GM21717 (cell line): ENCODE measurements around the gene REEP1.

Experiments
- ATAC-seq: cut with Tn5 transposase; IDR thresholded peaks from one replicate; pipeline ENCODE4 v1.9.1; 2021; ENCODE audit warnings: mild to moderate bottlenecking, moderate library complexity; ENCODE audit not compliant: unreplicated experiment

Gene REEP1

DNA sequence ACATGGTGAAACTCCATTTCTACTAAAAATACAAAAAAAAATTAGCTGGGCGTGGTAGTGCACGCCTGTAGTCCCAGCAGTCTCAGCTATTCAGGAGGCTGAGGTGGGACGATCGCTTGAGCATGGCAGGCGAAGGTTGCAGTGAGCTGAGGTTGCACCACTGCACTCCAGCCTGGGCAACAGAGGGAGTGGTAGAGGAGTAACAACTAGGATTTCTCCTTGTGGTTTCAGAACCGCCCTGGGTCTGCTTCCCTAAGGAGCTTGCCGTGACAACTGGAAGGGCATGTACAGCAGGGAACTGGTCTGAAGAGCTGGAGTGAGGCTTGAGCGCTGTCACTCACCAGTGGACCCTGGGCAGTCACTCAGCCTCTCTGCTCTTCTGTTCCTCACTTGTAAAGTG, 29.1 kb downstream of the REEP1 start:
- ATAC-seq: no peak

DNA sequence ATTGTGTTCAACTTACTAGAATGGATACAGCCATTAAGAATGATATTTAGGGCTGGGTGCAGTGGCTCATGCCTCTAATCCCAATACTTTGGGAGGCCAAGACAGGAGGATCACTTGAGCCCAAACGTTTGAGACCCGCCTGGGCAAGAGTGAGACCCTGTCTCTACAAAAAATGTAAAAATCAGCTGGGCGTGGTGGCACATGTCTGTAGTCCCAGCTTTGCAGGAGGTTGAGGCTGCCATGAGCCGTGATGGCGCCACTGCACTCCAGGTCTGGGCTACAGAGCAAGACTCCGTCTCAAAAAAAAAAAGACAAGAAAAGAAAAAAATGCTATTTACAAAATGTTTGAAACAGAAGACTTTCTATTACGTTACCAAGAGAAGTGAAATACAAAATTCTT, 30.0 kb downstream of the REEP1 start:
- no peak for ATAC-seq

DNA sequence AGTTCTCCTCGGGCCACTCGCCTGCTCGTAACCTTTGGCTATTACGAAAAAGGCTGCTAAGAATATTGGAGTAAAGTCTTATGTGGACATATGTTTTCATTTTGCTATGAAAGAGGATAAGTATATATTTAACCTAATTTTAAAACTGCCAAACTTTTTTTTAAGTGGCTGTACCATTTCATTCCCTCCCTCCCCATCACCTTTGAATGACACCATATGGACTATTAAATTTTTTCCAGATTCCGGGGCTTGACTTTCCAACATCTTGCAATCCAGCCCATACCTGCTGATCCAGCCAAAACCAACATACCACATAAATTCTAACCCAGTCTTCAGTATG, 31.5 kb downstream of the REEP1 start:
- no peak for ATAC-seq

DNA sequence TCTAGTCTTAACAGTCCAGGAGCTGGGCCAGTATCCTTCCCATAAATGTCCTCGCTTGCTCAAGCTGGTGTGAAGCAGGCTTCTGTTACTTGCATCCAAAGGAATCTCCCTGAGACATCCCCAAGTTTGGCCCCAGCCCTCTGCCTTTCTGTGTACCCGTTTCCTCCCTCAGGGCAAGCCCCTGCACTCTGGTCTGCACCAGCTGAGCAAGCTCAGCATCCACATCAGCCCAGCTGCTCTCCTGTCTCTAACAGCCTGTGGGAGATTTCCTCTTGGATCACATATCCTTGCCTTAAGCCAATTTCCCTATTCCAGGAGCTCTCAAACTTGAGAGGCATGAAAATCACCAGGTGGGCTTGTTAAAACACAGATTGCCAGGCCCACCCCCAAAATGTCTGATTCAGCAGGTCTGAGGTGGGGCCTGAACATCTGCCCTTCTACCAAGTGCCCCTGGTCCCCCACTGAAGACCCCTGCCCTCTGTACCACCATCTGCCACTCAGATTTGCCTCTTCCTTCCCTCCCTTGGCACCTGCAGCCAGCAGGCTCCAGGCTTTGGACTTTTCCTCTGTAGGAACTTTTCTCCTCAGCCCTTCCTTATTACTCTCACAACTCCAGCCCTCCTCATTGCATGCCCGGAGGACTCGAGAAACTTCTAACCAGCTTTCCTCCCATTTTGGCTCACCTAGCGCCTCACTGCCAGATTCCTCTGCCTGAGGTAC, 32.1 kb downstream of the REEP1 start:
- ATAC-seq: no peak

DNA sequence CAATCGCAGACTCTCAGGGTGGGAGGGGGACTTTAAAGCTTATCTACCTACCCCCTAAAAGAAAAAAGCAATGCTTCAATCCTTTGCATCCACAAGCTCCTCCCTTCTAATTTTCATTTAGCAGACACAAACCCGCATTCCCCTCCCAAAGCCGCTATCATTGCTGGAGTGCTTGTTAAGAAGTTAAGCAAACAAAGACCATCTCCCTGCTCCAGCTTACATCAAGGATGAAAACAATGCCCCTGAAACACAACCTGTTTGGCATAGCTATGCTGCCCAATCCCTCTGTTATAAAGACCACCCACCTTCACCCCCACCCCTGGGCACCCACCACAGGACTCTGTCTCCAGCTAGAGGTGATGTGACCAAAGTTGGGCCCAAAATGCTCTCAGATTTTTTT, 33.0 kb downstream of the REEP1 start:
- no peak for ATAC-seq

DNA sequence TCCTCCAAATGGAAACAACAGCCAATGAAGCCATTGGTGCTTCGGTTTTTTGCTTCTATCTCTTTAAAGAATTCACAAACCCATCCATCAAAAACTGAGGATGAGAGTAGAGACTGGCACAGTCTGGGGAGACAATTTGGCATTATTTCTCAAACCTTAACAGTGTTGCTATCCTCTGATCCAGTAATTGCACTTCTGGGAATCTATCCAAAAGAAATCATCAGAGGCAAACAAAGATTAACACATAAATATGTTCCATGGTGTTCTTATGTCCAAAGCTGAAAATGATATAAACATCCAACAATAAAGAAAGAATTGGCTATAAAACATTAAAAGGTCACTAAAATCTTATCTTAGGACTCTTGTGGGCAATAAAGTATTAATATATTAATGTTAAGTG, 35.1 kb downstream of the REEP1 start:
- ATAC-seq: no peak

DNA sequence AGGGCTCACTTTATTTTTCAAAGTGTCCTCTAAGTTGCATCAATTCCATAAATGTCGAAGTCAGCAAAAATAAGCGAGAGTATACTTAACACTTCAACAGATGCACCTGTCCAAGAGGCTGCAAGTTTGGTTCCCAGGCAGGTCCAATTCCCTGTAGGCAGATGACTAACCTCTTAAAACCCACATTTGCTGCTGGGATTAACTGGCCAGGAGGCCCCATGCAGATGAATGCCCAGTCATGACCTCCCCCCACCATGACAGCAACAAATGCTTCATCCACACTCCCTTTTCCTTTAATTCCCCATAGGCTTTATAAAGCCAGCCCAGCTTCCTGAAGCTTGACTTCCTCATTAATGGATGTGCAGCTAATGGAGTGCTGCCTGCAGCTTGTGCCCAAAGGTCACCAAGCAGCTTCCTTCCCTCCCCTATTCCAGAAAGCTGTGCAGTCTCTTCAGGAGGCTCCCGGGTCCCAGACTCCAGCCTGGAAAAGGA, 35.7 kb downstream of the REEP1 start:
- no peak for ATAC-seq

DNA sequence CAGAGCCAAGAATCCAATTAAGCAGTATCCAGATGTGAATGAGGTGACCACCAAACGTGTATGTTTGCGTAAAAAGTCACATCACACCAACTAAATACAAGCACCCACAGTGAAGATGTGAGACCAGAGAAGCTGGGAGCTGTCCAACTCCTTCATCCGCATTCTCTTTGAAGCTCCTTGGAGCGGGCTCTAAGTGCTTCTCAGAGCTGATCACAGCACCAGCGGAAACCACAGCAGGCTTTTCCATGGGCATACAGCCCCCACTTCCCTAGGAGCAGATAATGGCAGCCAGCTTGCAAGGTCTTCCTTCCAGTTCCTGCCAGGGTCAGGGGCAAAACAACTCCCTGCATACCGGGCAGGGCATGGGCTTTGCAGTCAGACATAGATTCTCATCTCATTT, 36.4 kb downstream of the REEP1 start:
- ATAC-seq: no peak

DNA sequence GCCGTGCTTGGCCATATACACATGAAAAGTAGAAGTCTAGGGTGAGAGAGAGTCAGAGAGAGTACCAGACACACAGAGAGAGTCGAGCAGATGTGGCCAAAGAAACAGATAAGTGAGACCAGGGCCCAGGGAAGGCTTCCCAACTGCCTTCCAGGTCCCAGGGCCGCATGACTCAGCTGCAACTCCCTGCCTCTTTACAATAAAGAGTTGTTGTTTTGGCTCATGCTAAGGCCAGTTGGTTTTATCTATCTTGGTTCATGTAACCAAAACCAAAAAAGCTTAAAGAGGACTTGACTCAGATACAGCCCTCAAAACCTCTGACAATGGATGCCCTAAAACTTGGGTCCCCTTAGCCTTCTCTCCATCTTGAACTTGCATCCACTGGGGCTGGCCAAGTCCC, 36.9 kb downstream of the REEP1 start:
- ATAC-seq: no peak

DNA sequence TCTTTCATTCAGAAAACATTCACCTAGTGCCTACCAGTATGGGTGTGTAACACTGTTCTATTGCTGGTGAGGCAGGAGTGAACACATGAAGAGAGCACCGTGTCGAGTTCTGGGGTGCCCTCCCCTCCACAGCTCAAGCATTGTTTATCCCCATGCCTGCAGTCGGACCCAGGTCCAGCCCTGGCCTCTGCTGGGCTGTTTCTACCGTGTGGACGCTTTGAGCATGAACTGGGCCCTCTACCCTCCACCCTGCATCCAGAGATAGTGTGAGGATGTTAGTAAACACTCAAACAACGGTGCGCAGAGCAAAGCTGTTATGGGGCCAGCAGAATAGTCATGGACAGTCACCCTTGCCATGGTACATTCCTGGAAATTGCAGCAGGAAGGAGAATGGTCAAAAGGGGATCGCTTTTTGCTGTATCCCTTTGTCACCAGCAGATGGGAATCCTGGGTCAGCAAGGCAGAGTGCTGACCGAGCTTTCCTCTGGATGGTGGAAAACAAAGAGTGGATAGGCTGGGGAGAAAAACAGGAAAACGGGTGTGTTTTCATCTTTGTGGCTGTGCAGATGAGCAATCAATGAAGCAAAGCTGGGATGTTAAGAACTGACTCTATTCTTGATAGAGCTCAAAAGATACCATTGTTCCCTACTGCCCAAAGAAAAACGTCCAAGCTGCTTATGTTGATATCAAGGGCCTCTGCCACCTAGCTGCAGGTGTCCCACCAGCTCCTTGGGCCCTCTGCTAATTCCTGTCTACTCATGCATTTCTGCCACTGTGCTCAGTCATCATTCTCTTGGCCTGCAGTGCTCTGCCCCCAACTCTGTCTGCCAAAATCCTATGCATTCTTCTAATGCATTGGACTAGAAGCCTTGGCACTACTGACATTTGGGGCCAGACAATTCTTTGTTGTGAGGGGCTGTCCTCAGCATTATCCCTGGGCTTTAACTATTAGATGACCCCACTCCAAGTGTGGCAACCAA, 38.7 kb downstream of the REEP1 start:
- no peak for ATAC-seq

DNA sequence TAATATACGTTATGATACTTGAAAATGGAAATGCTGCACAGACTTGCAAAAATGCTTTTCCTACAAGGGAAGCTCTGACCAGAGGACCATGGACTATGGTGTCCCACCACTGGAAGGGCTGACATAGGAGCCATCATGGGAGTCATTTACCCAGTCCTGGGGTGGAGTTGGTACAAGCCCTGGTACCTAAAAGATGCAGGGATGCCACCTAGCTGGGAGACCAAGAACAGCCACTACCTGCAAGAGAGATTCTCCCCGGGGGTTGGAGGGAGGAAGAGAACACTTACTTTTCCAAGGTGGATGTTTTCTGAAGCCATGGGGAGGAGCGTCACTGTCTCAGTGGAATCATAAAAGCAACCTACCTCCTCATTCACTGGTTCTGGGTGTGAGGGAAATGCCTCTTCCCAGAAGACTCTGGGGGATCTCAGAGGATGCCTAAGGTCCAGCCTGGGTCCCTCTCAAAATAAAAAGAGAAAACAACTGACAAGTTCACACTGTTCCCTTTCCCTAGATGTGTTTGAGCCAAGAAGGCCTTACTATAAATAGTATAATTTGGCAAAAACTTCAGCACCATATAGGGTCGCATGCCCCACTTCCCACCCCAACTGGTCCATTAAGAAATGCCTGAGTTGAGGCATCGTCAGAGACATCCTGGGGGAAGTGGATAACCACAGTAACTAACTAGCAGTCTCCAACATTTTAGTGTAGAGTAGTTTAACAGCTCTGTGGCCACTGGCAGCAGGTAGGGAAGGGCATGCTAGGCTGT, 39.9 kb downstream of the REEP1 start:
- ATAC-seq: no peak

DNA sequence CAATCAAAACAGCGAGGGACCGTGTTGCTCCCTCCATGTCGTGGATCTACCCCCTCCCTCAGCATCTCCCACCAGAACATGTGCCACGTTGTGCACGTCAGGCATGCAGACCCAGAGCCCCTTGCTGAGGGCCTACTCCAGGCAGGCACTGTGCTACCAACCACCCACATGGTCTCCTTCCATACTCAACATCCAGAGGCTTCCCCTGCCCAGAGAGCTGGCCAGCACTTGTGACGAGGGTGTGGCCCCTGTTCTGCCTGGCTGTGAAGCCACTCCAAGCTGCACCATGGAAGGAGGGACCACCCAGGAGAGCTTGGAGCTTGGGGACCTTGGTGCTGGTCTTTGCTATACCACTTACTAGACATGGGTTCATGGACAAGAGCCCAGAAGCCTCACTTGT, 40.5 kb downstream of the REEP1 start:
- no peak for ATAC-seq

DNA sequence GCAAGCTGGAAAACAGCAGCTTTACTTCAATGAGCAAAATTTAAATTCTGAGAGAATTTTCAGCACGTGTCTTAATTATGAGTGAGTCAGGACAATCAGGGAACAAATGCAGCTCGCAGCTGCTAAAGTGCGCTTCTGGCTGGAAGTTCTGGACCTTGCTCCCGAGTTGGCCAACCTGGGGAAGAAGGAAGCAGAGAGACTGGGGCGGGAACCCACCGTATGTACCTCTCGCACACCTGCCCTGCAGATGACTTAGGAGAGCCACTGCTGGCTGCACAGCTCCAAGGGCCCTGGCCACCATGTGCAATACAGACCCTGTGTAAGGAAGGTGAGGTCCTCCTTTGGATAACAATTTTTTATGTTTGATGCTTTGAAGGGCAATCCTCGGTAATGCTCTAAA, 42.4 kb downstream of the REEP1 start:
- ATAC-seq: no peak

DNA sequence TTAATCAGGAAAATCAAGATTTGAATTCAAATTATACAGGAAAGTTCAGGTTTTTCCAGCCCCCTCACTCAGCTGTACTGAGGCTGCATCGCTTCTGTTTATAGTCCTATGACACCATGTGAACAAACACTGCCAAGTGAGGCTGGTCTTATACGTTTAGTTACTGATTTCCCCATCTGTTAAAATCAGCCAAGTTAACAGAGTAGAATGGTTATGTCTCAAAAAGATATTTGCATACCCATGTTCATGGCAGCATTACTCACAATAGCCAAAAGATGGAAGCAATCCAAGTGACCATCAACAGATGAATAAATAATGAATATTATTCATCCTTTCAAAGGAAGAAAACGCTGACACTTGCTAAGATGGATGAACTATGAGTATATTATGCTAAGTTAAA, 43.8 kb downstream of the REEP1 start:
- ATAC-seq: no peak

DNA sequence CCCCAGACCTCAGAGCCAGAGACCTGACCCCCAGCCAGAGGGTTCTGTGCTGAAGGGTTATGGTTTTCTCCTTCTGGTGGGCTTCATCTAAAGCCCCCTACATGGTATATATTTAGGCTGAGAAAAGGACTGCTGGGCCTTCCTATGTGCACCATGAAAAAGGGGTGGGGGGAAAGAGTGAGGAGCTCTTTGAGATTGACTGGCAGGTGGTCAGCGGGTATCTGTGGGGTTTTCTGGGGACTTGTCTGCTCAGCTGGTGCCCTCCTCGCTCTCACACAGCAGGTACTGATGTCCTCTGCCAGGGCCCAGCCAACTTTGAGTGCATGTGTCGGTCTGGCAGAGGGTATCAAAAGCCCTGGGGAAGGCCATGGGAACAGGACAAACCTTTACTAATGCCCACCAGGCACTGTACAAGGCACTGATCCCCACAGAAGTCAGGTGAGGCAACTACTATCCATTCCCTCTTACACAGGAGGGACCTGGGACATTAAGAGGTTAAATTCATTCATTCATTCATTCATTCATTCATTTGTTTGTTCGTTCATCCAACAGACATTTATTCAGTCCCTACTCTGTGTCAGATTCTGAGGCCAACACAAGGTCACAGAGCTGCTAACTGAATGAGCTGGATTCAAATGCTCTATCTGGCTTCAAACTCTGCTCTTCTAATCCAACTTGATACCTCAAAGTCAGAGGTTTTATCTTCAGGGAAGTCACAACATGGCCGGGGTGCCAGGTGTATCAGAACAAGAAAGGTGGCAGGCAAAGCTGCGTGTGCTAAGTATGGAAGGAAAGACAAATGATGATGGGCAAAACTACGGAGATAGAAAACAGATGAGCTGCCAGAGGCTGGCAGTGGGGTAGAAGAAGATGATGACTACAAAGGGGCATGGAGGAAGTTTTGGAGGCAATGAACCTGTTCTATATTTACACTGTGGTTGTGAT, 44.6 kb downstream of the REEP1 start:
- ATAC-seq: no peak

DNA sequence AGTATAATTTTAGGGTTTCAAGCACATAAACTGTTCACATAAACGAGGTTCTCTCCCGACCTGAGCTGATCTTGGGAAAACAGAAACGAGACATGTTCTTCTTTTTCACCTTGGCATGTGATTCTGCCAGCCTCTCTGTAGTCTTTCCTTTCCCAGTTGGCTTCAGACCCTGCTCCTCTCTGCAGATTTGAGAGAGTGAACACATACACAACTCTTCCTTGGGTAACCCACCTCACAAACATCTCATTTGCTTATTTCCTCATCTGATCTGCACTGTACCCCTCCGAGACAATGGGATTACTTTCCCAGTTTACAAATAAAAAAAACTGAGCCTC, 46.1 kb downstream of the REEP1 start:
- no peak for ATAC-seq

DNA sequence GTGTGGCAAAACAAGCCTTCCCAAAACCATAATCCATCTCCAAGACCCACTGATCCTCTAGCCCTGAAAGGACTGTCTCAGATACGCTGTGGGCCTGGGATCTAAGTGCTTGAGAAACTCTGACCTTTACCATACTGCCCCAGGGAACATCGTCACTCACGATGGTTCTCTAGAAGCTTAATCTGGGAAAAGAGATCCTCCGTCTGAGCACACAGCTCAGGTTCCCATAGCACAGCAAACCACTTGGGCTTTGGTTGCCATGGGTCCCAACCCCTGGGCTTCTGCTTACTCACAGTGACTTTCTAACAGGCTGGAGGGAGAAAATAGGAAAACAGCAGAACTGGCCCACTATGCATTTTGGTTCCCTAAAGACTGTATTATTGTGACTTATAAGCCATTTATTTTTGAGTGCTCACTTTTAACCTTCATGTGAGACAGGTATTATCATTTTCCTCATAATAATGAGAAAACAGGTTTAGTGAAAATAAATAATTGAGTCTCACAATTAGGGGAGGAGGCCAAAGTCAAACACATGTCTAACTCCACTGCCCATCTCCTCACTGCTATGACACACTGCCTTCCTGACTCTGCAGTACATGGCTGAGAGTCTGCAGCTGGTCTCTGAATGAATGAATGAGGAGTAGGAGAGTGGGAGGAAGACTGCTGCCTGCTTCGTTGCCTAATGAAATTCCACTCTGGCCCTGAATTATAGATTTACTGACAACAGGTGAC, 46.7 kb downstream of the REEP1 start:
- ATAC-seq: no peak

DNA sequence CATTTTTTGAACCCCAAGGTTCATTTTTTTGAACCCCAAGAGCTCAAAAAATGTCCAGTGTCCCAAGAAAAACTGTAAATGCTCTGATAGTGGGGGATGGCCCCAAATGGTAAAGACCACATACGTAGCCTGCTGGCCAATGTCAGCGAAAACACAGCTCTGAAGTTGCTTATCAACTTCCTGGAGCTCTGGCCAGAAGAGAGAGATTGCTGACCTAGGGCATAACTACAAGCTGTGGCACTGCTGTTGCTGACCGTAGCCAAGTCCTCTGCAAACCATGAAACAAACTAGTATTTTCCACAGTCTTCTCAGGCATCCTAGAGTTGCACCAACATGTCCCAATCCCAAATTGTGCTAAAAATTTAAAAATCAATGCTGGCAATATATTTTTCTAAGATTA, 50.9 kb downstream of the REEP1 start:
- ATAC-seq: no peak

DNA sequence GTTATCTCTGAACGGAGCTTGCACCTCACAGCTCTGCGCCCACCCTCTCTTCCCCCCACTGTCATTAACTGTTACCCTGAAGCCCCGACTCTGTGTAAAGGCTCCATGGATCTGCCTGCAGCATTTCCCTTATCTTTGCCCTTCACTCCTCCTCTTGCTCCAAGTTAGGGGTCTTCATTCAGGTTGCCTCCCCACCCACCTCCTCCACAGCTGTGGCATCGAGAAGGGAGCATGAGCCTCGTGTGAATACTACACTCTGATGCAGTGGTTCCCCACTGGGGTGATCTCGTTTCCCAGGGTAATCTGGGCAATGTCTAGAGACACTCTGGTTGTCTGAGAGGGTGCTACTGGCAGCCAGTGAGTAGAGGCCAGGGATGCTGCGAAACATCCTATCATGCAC, 51.4 kb downstream of the REEP1 start:
- ATAC-seq: no peak

DNA sequence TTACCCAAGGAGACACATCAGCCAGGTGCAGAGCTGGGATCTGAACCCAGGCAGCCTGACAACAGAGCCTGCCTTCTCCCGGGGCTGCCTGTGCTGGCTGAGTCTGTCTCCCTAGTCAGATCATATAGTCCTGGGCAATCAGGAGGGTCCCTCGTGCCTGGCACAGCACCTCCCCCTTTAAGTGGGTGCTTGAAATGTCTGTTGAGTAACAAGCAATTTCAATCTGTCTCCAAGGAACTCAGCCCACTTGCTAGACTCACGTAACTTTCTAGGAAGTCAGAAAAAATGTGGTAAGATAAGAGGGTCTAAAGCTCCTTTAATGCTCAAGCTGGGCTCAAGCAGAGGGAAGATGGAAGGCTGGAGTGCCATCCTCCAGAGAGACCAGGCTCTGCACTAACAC, 51.9 kb downstream of the REEP1 start:
- ATAC-seq: no peak
